Stimulated activated naive CD8-positive, alpha-beta T cell treated with anti-CD3 and anti-CD28 coated beads, Interleukin-15, amount 100 ng/mL, for 72 hours (primary cell): Measurements from ENCODE around the gene SH2D4B.
A peak's percentile ranks its signal among the peaks of the same experiment; 100 is the strongest.

Experiments used
- ATAC-seq: fragments of 150-1000 bp; cut with Tn5 transposase; 2 replicates; pipeline ENCODE4 v1.10.0; 2021; ENCODE audit warnings: mild to moderate bottlenecking, moderate library complexity
- DNase-seq, 2 donors: peaks; one replicate each; pipeline ENCODE4 v3.0.0; 2021 to 2022
- H3K27ac Mint-ChIP-seq, 2 donors: one replicate each; pipeline ENCODE4 v1.8.0; 2022; ENCODE audit warnings: mild to moderate bottlenecking in 2 of 2, mixed read lengths in 2 of 2, moderate library complexity in 2 of 2
- H3K27me3 Mint-ChIP-seq: one replicate; pipeline ENCODE4 v1.8.0; 2022; ENCODE audit warnings: mixed read lengths
- H3K4me1 Mint-ChIP-seq: one replicate; pipeline ENCODE4 v1.8.0; 2022; ENCODE audit warnings: mild to moderate bottlenecking, mixed read lengths
- H3K4me3 Mint-ChIP-seq, 2 donors: one replicate each; pipeline ENCODE4 v1.8.0; 2022; ENCODE audit warnings: mild to moderate bottlenecking in 2 of 2, mixed read lengths in 2 of 2, moderate library complexity in 1 of 2
- H3K9me3 Mint-ChIP-seq, 2 donors: one replicate each; pipeline ENCODE4 v1.8.0; 2022; ENCODE audit warnings: mixed read lengths in 2 of 2

SH2D4B gene

DNA sequence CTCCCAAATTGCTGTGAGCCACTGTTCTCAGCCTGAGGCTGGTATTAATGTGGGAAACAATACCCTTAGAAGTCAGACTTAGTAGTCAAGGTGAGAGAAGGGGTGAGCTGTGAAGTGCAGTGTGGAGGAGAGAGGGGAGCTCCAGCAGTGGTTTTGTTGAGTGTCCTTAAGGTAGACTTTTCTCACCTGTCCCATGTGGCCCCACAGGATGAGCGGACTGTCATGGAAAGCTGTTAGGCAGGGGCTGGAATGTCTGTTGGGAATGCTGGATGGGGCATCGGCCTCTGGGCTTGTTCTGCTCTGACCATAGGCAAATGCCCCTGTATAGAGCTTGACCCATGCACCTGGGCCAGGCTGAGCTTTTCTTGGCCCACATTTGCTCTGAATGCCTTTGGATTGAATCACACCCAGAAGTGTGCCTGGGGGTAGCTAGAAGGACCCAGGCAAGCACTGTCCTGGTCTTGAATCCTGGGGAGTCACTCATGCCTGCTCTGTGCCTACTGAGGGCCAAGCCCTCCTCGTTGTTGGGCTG lies 36.3 kb upstream of the SH2D4B start:
- no peak for ATAC-seq
- H3K4me1 Mint-ChIP-seq = peaks cover 92% of the 10 kb centered on the region
- H3K27me3 Mint-ChIP-seq = no peaks in the 10 kb centered on the region
- H3K4me3 Mint-ChIP-seq = peak overlapping the region; percentile 3 to 44
- peak overlapping the region; percentile 92 to 96 for H3K27ac Mint-ChIP-seq
- H3K9me3 Mint-ChIP-seq = peaks cover 6% of the 10 kb centered on the region in 2 donors
- no peak for DNase-seq

DNA sequence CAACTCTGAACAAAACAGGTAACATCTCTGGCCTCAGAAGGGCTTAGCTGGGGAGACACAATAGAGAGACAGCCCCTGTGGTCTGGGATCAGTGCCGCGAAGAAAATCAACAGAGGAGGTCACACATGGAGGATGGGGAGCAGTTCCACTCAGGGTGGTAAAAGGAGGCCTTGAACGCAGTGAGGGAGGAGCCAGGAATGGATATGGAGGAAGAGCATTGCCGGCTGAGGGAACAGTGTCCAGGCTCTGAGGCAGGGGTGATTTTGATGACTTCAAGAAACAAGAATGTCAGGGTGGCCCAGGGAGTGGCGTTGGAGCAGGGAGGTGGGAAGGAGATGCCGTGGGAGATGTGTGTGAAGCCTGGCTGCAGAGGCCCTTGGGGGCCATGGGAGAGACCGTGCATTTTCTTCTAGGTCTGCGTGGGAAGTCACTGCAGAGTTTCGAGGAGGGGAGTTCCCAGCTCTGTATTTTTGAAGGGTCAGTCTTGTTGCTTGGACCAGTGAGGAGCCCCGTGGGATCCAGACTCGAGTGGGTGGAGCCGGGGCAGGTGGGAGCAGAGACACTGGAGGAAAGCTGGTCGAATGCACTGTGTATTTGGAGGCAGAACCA lies 35.7 kb upstream of the SH2D4B start:
- Mint-ChIP-seq H3K9me3 (peaks cover under 1% of the 10 kb centered on the region in 2 donors), H3K4me1 (peaks cover 87% of the 10 kb centered on the region), H3K27me3 (no peaks in the 10 kb centered on the region), H3K4me3 (peak overlapping the region; percentile 3 to 29), H3K27ac (peak overlapping the region; percentile 35 to 96)
- DNase-seq = no peak
- ATAC-seq = no peak

DNA sequence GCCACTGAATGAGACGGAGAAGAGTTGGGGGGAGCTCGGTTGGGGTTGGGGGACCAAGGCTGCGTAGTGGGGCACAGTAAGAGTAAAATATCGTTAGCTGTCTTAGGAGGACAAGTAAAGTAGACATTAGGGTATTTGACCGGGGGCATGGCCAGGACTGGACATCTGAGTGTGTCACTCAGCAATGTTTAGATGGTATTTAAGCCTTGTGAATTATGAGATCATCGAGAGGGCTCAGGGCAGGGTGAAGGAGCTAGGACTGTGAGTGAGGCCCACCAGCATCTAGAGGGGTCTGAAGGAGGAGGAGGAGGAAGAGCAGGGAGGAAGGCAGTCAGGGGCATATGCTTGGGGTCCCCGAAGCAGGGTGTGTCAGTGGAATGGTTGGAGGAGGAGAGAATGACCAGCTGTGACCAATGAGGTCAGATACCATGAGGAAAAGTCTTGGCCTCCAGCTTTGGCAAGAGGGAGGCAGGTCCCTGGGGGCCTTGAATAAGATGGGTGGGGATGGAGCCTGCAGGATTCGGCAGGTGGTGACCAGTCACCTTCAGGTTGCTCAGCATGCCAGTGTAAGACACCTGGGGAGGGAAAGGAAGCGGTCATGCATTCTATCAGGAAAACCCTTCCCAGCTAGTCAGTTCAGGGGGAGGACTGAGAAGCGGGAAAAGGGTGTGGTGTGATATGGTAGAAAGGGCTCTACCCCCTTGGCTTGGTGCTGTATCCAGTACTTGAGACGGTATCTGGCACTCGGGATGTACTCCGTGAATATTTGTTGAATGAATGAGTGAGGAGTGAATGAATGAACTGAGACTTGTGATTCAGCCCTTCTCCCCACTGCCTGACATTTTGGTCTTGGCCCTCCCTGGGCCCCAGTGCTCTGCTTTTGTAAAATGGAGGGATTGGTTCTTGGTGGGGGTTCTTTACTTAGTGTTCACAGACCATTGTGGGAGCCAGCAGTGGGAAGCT lies 34.8 kb upstream of the SH2D4B start:
- no peaks in the 10 kb centered on the region for H3K9me3 Mint-ChIP-seq
- H3K4me1 Mint-ChIP-seq = peaks cover 78% of the 10 kb centered on the region
- ATAC-seq (no peak), DNase-seq (no peak)
- H3K27ac Mint-ChIP-seq = peak overlapping the region in 1 of 2 donors; percentile 96
- H3K27me3 Mint-ChIP-seq = no peaks in the 10 kb centered on the region
- peak overlapping the region; percentile 44 to 51 for H3K4me3 Mint-ChIP-seq

DNA sequence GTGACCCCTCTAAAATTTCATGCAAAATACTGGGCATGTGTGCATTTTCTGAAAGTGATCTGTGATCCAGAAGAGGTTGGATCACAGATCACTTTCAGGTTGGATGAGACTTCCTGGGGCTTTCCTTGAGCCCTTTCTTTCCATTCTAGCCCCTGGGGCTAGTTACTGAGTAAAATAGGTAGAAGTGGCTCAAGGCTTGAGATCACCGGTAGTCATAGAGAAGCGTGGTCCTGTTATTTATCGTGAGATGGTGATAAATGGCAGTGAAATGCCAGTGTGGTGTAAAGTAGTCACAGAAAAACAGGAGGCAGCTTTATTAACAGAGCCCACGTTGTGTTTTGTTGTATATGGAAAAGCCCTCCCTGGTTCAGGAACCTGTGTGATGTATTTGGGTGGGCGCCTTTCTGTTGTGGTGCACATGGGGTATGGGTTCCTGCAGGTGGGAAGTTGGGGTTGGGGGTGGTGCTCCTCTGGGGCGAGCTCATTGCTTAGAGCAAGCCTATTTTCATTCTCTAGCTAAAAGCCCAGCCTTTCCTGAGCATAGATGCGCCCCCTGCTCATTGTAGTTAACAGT lies 34.0 kb upstream of the SH2D4B start:
- peaks cover 75% of the 10 kb centered on the region for H3K4me1 Mint-ChIP-seq
- ATAC-seq (no peak), DNase-seq (no peak)
- peak overlapping the region; percentile 14 to 96 for H3K27ac Mint-ChIP-seq
- peak overlapping the region; percentile 28 to 44 for H3K4me3 Mint-ChIP-seq
- no peaks in the 10 kb centered on the region for H3K27me3 Mint-ChIP-seq
- no peaks in the 10 kb centered on the region for H3K9me3 Mint-ChIP-seq

DNA sequence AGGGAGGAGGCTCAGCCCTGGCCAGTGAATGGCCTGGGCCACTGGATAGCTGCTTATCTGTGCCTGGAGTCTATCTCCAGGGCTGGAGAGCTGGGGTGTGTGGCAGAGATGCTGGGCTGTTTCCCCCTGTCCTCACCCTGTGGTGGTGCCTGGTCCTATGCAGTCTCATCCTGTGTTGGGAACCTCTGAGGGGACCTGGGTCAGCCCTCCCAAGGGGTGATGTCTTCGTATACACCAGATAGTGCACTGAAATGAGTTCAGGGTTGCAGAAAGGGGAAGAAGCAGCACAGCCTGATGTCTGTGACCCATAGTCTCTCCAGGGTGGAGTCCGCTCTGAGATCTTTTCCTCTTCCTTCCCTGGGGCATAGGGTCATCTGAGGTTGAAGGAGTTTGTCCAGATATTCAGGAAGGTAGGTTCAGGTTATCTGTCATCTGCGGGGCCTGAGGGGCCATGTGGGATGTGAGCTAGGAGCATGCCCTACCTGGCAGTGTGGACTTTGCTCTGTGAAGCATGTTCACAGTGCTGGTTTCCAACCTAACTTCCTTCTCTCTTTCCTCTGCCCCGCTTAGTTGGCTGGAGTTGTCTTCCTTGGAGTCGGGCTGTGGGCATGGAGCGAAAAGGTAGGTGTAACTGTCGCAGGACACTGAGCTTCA lies 33.4 kb upstream of the SH2D4B start:
- Mint-ChIP-seq H3K27me3 (no peaks in the 10 kb centered on the region), H3K4me1 (peaks cover 72% of the 10 kb centered on the region), H3K4me3 (peak overlapping the region in 1 of 2 donors; percentile 18), H3K9me3 (no peaks in the 10 kb centered on the region), H3K27ac (peak overlapping the region; percentile 12 to 31)
- ATAC-seq = no peak
- no peak for DNase-seq

DNA sequence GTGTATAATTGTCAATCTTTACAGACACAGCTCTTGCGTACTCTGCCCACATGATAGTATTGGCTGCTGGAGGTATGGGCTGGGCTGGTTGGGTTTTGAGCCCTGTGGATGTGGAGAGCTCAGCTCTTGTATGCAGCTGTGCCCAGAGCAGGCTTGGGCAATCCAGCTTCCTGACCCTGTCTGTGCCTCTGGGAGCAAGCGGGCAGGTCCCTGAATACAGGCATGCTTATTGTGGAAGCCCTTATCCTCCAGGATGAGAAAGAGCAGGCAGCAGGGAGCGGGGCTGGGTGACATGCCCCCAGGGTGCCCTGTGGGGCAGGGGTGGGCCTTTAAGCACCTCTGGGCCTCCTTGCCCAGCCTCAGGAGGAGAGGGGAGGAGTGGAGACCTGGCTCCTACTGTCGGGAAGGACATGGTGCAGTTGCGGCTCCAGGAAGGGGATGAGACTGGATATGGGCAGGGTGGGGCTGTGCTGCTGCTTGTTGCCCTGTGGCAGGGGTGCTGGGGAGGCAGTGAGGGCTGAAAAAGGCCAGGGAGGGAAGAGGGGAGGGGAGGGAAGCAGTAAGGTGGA lies 32.7 kb upstream of the SH2D4B start:
- Mint-ChIP-seq H3K9me3 (no peaks in the 10 kb centered on the region), H3K4me1 (peaks cover 72% of the 10 kb centered on the region), H3K27ac (peak overlapping the region; percentile 31 to 81), H3K27me3 (no peaks in the 10 kb centered on the region), H3K4me3 (peak overlapping the region in 1 of 2 donors; percentile 14)
- ATAC-seq (no peak), DNase-seq (no peak)

DNA sequence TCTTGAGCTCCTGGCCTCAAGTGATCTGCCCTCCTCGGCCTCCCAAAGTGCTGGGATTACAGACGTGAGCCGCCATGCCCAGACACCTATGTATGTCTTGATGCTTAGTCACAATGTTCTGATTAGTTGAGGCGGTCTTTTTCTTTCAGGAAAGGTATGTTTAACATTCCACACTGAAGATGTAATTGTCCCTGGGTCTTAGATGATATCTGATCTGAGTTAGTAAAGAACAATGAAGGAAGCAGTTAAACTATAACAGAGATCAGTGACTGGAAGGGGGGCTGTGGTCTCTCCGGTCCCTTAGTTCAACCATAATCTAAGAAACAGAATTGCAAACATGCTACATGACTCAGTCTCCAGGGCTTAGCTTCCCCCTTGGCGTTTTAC lies 31.5 kb upstream of the SH2D4B start:
- Mint-ChIP-seq H3K9me3 (no peaks in the 10 kb centered on the region), H3K4me1 (peaks cover 72% of the 10 kb centered on the region), H3K27me3 (no peaks in the 10 kb centered on the region), H3K4me3 (no peak overlapping the region), H3K27ac (no peak overlapping the region)
- DNase-seq = no peak
- no peak for ATAC-seq

DNA sequence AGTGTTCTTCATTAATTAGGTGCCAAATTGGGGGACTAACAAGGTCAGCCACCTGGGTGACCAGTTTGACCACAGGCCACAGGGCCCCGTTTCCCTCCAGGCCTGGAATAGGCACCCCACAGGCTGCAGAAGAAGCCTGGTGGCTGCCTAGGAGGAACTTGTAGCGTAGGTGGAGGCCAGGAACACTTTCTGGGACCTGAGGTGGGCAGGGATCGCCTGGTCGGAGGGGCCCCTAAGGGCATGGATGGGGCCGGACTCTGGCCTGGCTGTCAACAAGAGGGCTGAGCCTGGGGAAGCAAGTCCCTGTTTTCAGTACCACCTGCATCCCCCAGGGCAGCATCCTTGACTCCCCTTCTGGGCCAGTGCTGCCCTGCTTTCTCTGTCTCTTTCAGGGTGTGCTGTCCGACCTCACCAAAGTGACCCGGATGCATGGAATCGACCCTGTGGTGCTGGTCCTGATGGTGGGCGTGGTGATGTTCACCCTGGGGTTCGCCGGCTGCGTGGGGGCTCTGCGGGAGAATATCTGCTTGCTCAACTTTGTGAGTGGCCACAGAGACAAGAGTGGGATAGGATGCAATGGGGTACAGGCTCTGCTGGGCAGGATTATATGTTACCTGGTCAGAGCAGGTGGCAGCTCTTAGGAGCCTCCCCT lies 30.7 kb upstream of the SH2D4B start:
- H3K27me3 Mint-ChIP-seq = no peaks in the 10 kb centered on the region
- no peak overlapping the region for H3K4me3 Mint-ChIP-seq
- ATAC-seq = no peak
- DNase-seq = no peak
- H3K9me3 Mint-ChIP-seq = no peaks in the 10 kb centered on the region
- H3K4me1 Mint-ChIP-seq = peaks cover 72% of the 10 kb centered on the region
- H3K27ac Mint-ChIP-seq = peak overlapping the region in 1 of 2 donors; percentile 19

DNA sequence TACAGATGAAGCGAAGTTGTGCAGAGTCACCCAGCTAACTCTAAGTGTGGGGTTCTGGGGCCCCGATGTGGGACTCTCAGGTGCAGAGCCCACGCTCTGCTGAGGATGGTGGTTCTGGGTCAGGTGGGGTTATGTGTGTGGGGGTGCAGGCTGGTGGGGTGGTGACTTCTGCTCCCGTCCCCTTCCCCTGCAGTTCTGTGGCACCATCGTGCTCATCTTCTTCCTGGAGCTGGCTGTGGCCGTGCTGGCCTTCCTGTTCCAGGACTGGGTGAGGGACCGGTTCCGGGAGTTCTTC lies 28.6 kb upstream of the SH2D4B start:
- Mint-ChIP-seq H3K4me3 (no peak overlapping the region), H3K27ac (no peak overlapping the region), H3K4me1 (peaks cover 57% of the 10 kb centered on the region), H3K27me3 (no peaks in the 10 kb centered on the region), H3K9me3 (no peaks in the 10 kb centered on the region)
- DNase-seq (no peak), ATAC-seq (no peak)

DNA sequence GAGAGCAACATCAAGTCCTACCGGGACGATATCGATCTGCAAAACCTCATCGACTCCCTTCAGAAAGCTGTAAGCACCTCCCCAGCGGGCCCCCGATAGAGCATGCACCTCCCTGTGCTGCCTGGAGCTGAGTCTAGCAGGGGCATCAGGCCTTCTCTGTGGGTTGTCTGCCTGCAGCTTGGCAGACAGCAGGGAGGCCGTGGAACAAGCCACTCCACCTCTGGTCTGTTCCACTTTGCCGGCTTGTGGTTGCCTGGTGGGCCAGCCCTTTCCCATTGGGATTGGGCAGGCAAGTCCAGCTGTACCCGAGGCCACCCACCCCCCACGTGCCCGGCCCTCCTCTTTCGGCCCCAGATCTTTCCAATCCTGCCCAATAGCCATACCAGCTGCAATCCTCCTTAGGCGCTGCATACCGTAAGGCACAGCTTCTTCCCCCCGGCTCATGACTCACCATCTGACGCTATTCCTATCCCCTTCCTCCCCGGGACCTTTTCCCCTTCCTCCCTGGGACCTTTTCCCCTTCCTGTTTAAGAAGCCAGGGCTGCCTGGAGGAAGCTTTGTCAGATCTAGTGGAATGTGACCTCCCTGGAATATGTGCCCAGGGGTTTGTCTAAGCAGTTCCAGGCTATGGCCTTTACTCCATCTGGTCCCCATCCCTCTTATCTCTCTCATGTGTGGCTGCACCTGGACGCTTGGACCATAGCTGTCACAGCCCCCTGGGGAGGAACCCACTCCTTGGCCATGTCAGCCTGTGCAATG lies 28.1 kb upstream of the SH2D4B start:
- DNase-seq (no peak), ATAC-seq (no peak)
- H3K4me3 Mint-ChIP-seq = no peak overlapping the region
- no peaks in the 10 kb centered on the region for H3K27me3 Mint-ChIP-seq
- H3K4me1 Mint-ChIP-seq = peaks cover 56% of the 10 kb centered on the region
- no peaks in the 10 kb centered on the region for H3K9me3 Mint-ChIP-seq
- H3K27ac Mint-ChIP-seq = peak overlapping the region; percentile 6 to 72

DNA sequence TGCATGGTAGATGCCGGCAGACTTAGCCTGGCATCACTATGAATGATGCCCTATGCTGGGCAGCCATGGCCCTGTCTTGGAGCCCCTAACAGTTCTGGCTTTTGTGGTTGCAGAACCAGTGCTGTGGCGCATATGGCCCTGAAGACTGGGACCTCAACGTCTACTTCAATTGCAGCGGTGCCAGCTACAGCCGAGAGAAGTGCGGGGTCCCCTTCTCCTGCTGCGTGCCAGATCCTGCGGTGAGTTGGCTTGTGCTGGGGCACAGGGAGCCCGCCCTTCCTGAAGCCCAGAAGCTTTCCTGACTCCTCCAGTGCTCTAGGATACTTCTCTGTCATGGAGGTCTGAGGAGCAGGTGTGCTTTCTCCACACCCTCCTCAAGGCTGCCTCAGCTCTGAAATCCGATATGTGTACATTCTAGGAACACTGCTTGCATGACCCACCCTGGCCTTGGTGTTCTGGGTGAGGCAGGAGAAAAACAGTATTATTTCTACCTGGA lies 25.6 kb upstream of the SH2D4B start:
- H3K27me3 Mint-ChIP-seq = no peaks in the 10 kb centered on the region
- DNase-seq (no peak), ATAC-seq (no peak)
- no peaks in the 10 kb centered on the region for H3K9me3 Mint-ChIP-seq
- H3K27ac Mint-ChIP-seq = peak overlapping the region in 1 of 2 donors; percentile 68
- peaks cover 59% of the 10 kb centered on the region for H3K4me1 Mint-ChIP-seq
- peak overlapping the region in 1 of 2 donors; percentile 0 for H3K4me3 Mint-ChIP-seq

DNA sequence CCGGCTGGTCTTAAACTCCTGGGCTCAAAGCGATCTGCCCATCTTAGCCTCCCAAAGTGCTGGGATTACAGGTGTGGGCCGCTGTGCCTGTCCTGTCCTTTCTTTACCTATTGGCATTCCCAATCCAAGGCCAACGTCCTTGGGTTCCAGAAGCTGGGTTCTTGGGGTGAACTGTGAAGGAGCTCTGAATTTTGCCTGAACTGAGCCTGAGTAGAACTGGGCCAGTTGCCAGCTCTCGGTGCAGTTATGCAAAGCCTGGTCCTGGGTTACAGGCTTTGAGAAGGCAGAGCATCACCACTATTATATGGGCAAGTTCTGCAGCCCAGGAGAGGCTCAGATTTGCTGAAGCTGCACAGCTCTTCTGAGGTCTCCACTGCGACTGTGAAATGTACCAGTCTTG lies 24.6 kb upstream of the SH2D4B start:
- H3K27me3 Mint-ChIP-seq = no peaks in the 10 kb centered on the region
- H3K27ac Mint-ChIP-seq = peak overlapping the region in 1 of 2 donors; percentile 76
- no peak for DNase-seq
- no peak for ATAC-seq
- no peaks in the 10 kb centered on the region for H3K9me3 Mint-ChIP-seq
- peaks cover 66% of the 10 kb centered on the region for H3K4me1 Mint-ChIP-seq
- H3K4me3 Mint-ChIP-seq = no peak overlapping the region

DNA sequence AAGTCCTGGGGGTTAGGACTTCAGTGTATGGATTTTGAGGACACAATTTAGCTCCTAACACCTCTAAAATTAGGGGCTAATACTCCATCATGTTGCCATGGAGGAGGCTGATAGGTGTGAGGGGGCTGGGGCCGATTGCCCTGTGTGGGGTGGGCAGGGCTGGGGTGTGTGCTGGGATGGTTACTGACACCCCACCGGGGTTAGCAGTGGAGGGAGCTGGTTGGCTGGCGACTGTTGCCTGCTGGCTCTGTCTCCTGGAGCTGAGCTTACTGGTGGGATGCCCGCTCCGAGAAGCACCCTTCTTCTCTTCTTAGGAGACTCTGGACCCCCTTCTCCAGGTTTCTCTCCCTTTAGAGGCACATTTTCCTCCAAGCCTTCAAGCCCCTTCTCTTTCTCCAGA lies 22.2 kb upstream of the SH2D4B start:
- DNase-seq (no peak), ATAC-seq (no peak)
- Mint-ChIP-seq H3K27me3 (no peaks in the 10 kb centered on the region), H3K4me3 (no peak overlapping the region), H3K4me1 (peaks cover 66% of the 10 kb centered on the region), H3K27ac (peak overlapping the region in 1 of 2 donors; percentile 49), H3K9me3 (no peaks in the 10 kb centered on the region)

DNA sequence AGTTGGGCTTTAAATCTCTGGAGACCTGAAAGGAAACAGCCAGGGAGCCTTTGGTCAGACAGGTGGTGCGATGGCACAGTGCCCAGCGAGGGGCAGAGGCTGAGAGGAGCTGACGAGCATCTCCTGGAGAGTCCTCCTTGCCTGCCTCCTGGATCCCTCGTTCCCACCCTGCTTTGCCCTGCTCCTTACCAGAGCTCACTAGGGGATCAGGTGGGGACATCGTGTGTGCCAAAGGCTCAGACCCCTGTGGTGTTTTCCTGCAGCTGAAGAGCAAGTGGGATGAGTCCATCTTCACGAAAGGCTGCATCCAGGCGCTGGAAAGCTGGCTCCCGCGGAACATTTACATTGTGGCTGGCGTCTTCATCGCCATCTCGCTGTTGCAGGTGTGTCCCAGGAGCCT lies 21.8 kb upstream of the SH2D4B start:
- no peaks in the 10 kb centered on the region for H3K9me3 Mint-ChIP-seq
- H3K4me3 Mint-ChIP-seq = no peak overlapping the region
- ATAC-seq (no peak), DNase-seq (no peak)
- H3K4me1 Mint-ChIP-seq = peaks cover 66% of the 10 kb centered on the region
- peak overlapping the region in 1 of 2 donors; percentile 35 for H3K27ac Mint-ChIP-seq
- no peaks in the 10 kb centered on the region for H3K27me3 Mint-ChIP-seq
